Stimulated activated CD4-positive, alpha-beta T cell treated with anti-CD3 and anti-CD28 coated beads, Interleukin-12 subunit alpha, Interleukin-12 subunit beta, amount 100 ng/mL, for 4 hours (primary cell): ENCODE data around the gene NALCN.

Source experiments
- DNase-seq: peaks from one replicate; pipeline ENCODE4 v3.0.0-alpha.2; 2020

The NALCN gene

DNA sequence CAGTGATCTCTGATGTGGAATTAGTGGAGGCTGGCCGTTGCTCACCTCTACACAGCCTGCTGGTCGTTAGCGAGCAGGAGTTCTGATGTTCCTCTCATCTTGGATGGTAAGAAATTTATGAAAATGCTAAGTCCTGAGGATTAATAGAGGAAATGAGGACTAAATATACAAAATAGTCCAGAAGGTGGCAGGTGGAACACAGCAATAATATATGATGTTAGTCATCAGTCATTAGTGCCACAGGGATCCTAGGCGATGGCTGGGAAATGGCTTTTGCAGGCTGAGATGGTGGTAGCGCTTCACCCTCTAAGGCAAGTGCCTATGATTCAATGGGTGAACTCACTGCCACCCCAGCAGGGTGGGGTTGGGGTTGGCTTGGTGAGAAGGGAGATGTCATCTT, 403.1 kb downstream of the NALCN start:
- no peak for DNase-seq

DNA sequence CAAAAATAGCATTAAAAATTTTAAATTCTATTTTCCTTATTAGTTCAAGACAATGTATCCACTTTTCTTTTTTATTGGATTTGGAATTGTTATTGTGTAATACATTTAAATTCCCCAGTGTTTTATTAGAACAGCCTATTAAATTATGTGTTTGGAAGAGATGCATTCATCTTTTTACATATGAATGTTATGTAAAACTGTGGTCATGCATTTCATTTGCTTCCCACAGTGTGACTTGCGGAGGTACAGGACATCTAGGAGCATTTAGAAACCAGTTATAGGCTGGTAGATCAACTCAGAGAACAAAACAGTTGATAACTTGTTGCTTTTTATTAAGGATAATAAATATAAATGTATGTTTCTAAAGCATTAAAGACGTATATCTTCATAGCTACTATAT, 406.2 kb downstream of the NALCN start:
- DNase-seq: no peak

DNA sequence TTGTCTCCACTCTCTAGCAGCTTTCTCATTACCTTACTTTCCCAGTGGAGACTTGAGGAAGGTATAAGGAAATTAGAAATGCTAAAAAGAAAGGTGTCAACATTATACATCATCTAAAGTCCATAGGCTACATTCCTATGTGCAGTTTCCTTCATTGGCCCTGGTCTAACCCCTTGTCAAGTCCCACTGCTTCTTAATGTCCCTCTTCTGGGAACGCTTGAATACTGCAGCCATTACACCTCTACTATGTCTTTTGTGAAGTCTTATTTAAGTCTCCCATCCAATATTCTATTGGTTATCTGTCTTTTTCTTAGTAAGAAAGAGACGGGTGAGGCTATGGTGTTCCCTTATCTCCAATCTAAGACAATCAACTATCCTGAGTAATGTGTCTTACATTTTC, 409.1 kb downstream of the NALCN start:
- no peak for DNase-seq
